ENCODE data around the gene LAPTM4A. TPM values are rescaled to one million over a fixed set of nuclear protein-coding genes. Genes with fewer than 3 reads are reported as not detected.

The LAPTM4A gene
- 96.1 and 111 TPM in 2 replicates for total RNA-seq

GRCh38 chr2:20051532-20052228 is at the start of gene LAPTM4A:
TSS of gene LAPTM4A (minus strand) at chr2:20051628. CDS start at chr2:20051520, 108 bp downstream.

GRCh38 chr2:20012282-20013125 is 38.9 kb downstream of the LAPTM4A start, which contains the start of gene MATN3:
TSS of gene MATN3 (minus strand) at chr2:20012668. CDS start at chr2:20012631, 37 bp downstream.

GRCh38 chr2:19989667-19990415 is 61.6 kb downstream of the LAPTM4A start, which contains the start of gene WDR35:
TSS of gene WDR35 (minus strand) at chr2:19990105. CDS start at chr2:19990015, 90 bp downstream.

Other genes starting within 250 kb of the LAPTM4A start
- gene TTC32, start 149.6 kb downstream of the LAPTM4A start, total RNA-seq = 10.1 and 12.2 TPM in 2 replicates
- 21.6 and 25.1 TPM in 2 replicates for gene WDR35, start 61.5 kb downstream of the LAPTM4A start, total RNA-seq
- 2.3 and 3.5 TPM in 2 replicates for gene MATN3, start 39.0 kb downstream of the LAPTM4A start, total RNA-seq
- 1.6 and 2.4 TPM in 2 replicates for gene SDC1, start 173.5 kb upstream of the LAPTM4A start, total RNA-seq